ENCODE results near the gene DCLK1. TPM values are rescaled to one million over a fixed set of nuclear protein-coding genes. Genes with fewer than 3 reads are reported as not detected.

Gene DCLK1
- total RNA-seq, 1 experiment from 2014 or later, result not detected

DNA sequence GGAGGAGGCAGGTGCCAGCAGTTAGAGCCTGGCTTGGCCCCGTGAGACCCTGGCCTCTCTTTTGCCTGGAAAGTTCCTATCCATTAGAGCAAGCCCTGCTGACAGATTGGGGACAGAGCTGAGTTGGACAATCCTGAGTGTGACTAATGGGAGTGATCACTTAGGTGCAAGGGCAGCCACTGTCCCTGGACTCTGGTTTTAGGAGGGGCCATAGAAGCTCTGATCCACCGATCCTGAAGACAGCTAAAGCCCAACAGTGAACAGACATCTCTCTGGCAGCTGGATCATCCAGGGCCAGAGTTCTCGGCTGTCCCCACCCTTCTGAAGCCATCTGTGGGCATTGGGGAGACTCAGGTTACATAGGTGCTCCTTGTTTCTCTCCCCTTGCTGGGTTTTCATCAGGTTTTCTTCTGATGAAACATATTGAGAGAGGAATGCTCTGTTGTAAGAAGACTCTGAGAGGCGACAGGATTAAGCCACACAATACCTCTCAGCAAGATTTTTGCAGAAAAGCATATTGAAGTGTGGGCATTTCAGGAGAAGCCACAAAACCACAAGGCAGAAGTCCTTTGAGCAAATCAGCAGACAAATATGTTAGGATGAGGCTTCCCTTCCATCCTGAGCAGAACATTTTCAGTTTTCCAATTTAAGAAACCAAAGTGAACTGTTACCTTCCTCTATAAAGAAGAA lies 366.7 kb downstream of the DCLK1 start:
- BruUV-seq (replicated peaks), result no TSS peak
- intact Hi-C loops (cut with micrococcal nuclease; ENCODE audit: unreplicated experiment), result no loop called here
- CTCF ChIA-PET, result no interaction called here
- Mint-ChIP-seq H3K36me3 (ENCODE audit: insufficient read depth, unreplicated experiment) (no peaks in the 10 kb centered on the region), H3K4me3 (ENCODE audit: unreplicated experiment) (no peak overlapping the region), H3K9me3 (ENCODE audit: unreplicated experiment) (peaks cover 20% of the 10 kb centered on the region), H3K27ac (ENCODE audit: unreplicated experiment) (no peak overlapping the region), H3K27me3 (ENCODE audit: insufficient read depth, unreplicated experiment) (no peaks in the 10 kb centered on the region), H3K4me1 (ENCODE audit: low read depth, unreplicated experiment) (no peaks in the 10 kb centered on the region)
- Histone ChIP-seq H3K4me1 (no peaks in the 10 kb centered on the region), H3K27me3 (replicated peaks; ENCODE audit: control insufficient read depth, insufficient read depth, low read length) (no peaks in the 10 kb centered on the region), H3K9me3 (peaks cover 17% of the 10 kb centered on the region), H3K36me3 (ENCODE audit: control insufficient read depth, insufficient read depth, low read length) (no peaks in the 10 kb centered on the region), H3K4me3 (ENCODE audit: low read depth, low read length) (no peak overlapping the region)
- TF ChIP-seq, protein P1, sequence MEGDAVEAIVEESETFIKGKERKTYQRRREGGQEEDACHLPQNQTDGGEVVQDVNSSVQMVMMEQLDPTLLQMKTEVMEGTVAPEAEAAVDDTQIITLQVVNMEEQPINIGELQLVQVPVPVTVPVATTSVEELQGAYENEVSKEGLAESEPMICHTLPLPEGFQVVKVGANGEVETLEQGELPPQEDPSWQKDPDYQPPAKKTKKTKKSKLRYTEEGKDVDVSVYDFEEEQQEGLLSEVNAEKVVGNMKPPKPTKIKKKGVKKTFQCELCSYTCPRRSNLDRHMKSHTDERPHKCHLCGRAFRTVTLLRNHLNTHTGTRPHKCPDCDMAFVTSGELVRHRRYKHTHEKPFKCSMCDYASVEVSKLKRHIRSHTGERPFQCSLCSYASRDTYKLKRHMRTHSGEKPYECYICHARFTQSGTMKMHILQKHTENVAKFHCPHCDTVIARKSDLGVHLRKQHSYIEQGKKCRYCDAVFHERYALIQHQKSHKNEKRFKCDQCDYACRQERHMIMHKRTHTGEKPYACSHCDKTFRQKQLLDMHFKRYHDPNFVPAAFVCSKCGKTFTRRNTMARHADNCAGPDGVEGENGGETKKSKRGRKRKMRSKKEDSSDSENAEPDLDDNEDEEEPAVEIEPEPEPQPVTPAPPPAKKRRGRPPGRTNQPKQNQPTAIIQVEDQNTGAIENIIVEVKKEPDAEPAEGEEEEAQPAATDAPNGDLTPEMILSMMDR (IDR thresholded peaks at IDR 0.05; ENCODE audit: insufficient read depth in 1 of 2, low read depth in 1 of 2, low read length in 1 of 2, severe bottlenecking in 1 of 2, unreplicated experiment in 1 of 2), result no peak
- DNase-seq, result no peak
- POLR2A ChIA-PET, result no interaction called here

DNA sequence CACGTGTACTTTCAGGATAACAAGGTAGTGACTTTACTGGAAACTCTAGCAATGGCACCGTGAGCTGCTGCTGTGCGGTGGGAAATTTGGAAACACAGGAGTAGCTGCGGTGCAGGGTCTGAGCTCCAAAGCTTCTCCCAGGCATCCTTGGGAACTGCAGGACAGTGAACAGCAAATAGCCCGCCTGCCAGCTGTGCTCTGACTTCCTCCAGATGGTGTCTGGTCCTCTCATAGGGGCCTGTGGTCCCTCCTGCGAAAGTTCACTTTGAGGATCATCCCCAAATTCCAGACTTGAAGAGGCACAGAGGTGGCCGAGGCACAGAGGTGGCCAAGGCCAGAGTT lies 367.4 kb downstream of the DCLK1 start:
- no peak for DNase-seq
- peaks cover 27% of the 10 kb centered on the region for H3K9me3 Mint-ChIP-seq (ENCODE audit: unreplicated experiment)
- no peak overlapping the region for H3K4me3 Mint-ChIP-seq (ENCODE audit: unreplicated experiment)
- Histone ChIP-seq H3K36me3 (ENCODE audit: control insufficient read depth, insufficient read depth, low read length) (no peaks in the 10 kb centered on the region), H3K4me3 (ENCODE audit: low read depth, low read length) (no peak overlapping the region), H3K27me3 (replicated peaks; ENCODE audit: control insufficient read depth, insufficient read depth, low read length) (no peaks in the 10 kb centered on the region), H3K4me1 (no peaks in the 10 kb centered on the region), H3K9me3 (peaks cover 17% of the 10 kb centered on the region)
- BruUV-seq (replicated peaks), result no TSS peak
- no peaks in the 10 kb centered on the region for H3K27me3 Mint-ChIP-seq (ENCODE audit: insufficient read depth, unreplicated experiment)
- intact Hi-C loops (cut with micrococcal nuclease; ENCODE audit: unreplicated experiment), result no loop called here
- H3K36me3 Mint-ChIP-seq (ENCODE audit: insufficient read depth, unreplicated experiment), result no peaks in the 10 kb centered on the region
- no peaks in the 10 kb centered on the region for H3K4me1 Mint-ChIP-seq (ENCODE audit: low read depth, unreplicated experiment)
- no peak overlapping the region for H3K27ac Mint-ChIP-seq (ENCODE audit: unreplicated experiment)
- ChIA-PET CTCF (no interaction called here), POLR2A (no interaction called here)
- TF ChIP-seq, protein P1 (IDR thresholded peaks at IDR 0.05; ENCODE audit: insufficient read depth in 1 of 2, low read depth in 1 of 2, low read length in 1 of 2, severe bottlenecking in 1 of 2, unreplicated experiment in 1 of 2), result no peak

- CTCF ChIA-PET, result no interaction called here
- BruUV-seq (replicated peaks), result no TSS peak
- intact Hi-C loops (cut with micrococcal nuclease; ENCODE audit: unreplicated experiment), result no loop called here
Observed at GRCh38 chr13:35763060-35763781, 368.0 kb downstream of the DCLK1 start.

More at GRCh38 chr13:35763060-35763781, 368.0 kb downstream of the DCLK1 start:
- Histone ChIP-seq H3K4me1 (no peaks in the 10 kb centered on the region), H3K27me3 (replicated peaks; ENCODE audit: control insufficient read depth, insufficient read depth, low read length) (no peaks in the 10 kb centered on the region), H3K9me3 (peaks cover 17% of the 10 kb centered on the region), H3K36me3 (ENCODE audit: control insufficient read depth, insufficient read depth, low read length) (no peaks in the 10 kb centered on the region), H3K4me3 (ENCODE audit: low read depth, low read length) (no peak overlapping the region)
- Mint-ChIP-seq H3K27me3 (ENCODE audit: insufficient read depth, unreplicated experiment) (no peaks in the 10 kb centered on the region), H3K4me3 (ENCODE audit: unreplicated experiment) (no peak overlapping the region), H3K4me1 (ENCODE audit: low read depth, unreplicated experiment) (no peaks in the 10 kb centered on the region), H3K27ac (ENCODE audit: unreplicated experiment) (no peak overlapping the region), H3K9me3 (ENCODE audit: unreplicated experiment) (peaks cover 27% of the 10 kb centered on the region), H3K36me3 (ENCODE audit: insufficient read depth, unreplicated experiment) (no peaks in the 10 kb centered on the region)
- DNase-seq, result no peak
- POLR2A ChIA-PET, result no interaction called here
- TF ChIP-seq, protein P1 (IDR thresholded peaks at IDR 0.05; ENCODE audit: insufficient read depth in 1 of 2, low read depth in 1 of 2, low read length in 1 of 2, severe bottlenecking in 1 of 2, unreplicated experiment in 1 of 2), result no peak
